ENCODE results near the gene ACOXL.

The ACOXL gene

DNA sequence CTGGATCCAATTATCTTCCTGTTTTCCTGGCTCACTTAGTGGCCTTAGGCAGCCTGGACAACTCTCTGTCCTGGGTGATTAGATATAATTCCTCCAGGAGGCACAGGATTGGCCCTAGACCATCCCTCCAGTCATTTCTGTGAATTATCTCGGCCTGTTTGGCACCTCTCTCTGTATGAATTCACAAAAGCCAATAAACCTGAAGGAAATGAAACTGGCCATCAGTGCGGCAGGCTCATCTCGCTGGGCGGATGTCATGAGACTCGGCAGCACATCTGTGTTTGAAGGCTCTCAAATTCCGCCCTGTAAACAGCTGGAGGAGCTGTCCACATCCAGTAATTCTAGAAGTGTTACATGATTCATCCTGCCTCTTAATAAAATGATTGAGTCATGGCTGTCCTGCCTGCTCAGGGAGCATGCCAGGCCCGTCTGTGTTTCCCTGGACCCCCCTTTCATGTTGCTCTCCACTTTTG is 38.6 kb downstream of the ACOXL start:
- TF ChIP-seq, protein P1, sequence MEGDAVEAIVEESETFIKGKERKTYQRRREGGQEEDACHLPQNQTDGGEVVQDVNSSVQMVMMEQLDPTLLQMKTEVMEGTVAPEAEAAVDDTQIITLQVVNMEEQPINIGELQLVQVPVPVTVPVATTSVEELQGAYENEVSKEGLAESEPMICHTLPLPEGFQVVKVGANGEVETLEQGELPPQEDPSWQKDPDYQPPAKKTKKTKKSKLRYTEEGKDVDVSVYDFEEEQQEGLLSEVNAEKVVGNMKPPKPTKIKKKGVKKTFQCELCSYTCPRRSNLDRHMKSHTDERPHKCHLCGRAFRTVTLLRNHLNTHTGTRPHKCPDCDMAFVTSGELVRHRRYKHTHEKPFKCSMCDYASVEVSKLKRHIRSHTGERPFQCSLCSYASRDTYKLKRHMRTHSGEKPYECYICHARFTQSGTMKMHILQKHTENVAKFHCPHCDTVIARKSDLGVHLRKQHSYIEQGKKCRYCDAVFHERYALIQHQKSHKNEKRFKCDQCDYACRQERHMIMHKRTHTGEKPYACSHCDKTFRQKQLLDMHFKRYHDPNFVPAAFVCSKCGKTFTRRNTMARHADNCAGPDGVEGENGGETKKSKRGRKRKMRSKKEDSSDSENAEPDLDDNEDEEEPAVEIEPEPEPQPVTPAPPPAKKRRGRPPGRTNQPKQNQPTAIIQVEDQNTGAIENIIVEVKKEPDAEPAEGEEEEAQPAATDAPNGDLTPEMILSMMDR (IDR thresholded peaks at IDR 0.05; ENCODE audit: low read depth, low read length), result no peak
- H3K4me1 ChIP-seq, result no peaks in the 10 kb centered on the region
- no peak for DNase-seq
- peak overlapping the region; percentile 8 for H3K4me3 ChIP-seq (ENCODE audit: low read depth, low read length)
- no peaks in the 10 kb centered on the region for H3K27me3 ChIP-seq
- H3K9me3 ChIP-seq, result no peaks in the 10 kb centered on the region
- no peaks in the 10 kb centered on the region for H3K36me3 ChIP-seq

DNA sequence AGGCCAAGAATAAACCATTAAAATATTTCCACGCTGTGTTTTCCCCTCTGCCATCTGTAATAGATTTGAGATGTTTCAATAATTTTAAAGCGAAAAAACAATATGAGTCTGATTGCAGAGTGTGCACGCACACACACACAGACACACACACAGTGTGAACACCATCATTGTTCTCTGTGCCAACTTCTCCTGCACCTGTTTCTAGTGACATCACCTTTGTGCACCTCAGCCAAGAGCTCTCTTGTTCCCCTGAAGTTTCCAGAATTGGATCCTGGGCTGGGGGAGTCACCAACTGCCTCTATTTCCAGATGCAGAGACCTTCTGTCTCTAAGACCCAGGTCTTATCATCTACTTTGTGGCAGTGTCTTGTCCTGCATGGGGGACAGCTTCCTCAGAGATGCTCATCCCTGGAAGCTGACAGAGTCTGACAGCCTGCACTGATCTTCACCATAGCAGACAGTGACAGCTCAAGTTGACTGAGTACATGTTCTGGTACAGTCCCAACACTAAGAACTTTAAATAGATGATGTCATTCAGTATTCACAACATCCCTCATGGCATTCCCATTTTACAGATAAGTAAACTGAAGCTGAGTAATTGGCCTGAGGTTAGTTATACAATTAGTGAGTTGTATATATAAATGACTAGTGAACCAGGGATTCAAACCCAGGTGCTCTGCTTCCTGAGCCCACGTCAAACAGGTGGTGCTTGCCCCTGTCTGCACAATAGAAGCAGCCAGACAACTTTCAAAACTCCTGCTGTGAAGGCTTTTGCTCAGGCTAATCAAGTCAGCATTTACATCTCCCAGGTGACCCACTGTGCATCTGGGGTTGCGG is 39.4 kb downstream of the ACOXL start:
- no peak for DNase-seq
- Histone ChIP-seq H3K9me3 (no peaks in the 10 kb centered on the region), H3K4me1 (no peaks in the 10 kb centered on the region), H3K27me3 (no peaks in the 10 kb centered on the region), H3K4me3 (ENCODE audit: low read depth, low read length) (no peak overlapping the region), H3K36me3 (no peaks in the 10 kb centered on the region)
- TF ChIP-seq, protein P1 (IDR thresholded peaks at IDR 0.05; ENCODE audit: low read depth, low read length), result no peak

GRCh38 chr2:110772383-110772755 is 40.0 kb downstream of the ACOXL start:
- no peak overlapping the region for H3K4me3 ChIP-seq (ENCODE audit: low read depth, low read length)
- no peaks in the 10 kb centered on the region for H3K36me3 ChIP-seq
- no peaks in the 10 kb centered on the region for H3K9me3 ChIP-seq
- no peaks in the 10 kb centered on the region for H3K4me1 ChIP-seq
- H3K27me3 ChIP-seq, result no peaks in the 10 kb centered on the region
- DNase-seq, result no peak
- TF ChIP-seq, protein P1 (IDR thresholded peaks at IDR 0.05; ENCODE audit: low read depth, low read length), result no peak

- no peak overlapping the region for H3K4me3 ChIP-seq (ENCODE audit: low read depth, low read length)
- no peak for DNase-seq
- no peaks in the 10 kb centered on the region for H3K9me3 ChIP-seq
- H3K4me1 ChIP-seq, result no peaks in the 10 kb centered on the region
- TF ChIP-seq, protein P1 (IDR thresholded peaks at IDR 0.05; ENCODE audit: low read depth, low read length), result no peak
- H3K27me3 ChIP-seq, result no peaks in the 10 kb centered on the region
- no peaks in the 10 kb centered on the region for H3K36me3 ChIP-seq
Observed at GRCh38 chr2:110773401-110773921, 41.1 kb downstream of the ACOXL start.

- TF ChIP-seq, protein P1 (IDR thresholded peaks at IDR 0.05; ENCODE audit: low read depth, low read length), result no peak
Observed at GRCh38 chr2:110774701-110775100, 42.3 kb downstream of the ACOXL start.

More at GRCh38 chr2:110774701-110775100, 42.3 kb downstream of the ACOXL start:
- no peak for DNase-seq
- H3K9me3 ChIP-seq, result no peaks in the 10 kb centered on the region
- no peaks in the 10 kb centered on the region for H3K4me1 ChIP-seq
- H3K27me3 ChIP-seq, result no peaks in the 10 kb centered on the region
- H3K36me3 ChIP-seq, result no peaks in the 10 kb centered on the region
- no peak overlapping the region for H3K4me3 ChIP-seq (ENCODE audit: low read depth, low read length)
